Activated T-cell treated with anti-CD3 and anti-CD28 coated beads, Interleukin-2, amount 50 U/mL, for 24 hours (primary cell): ENCODE measurements around the gene ARHGAP28.
"Not testable (repeated sequence)": the region's sequence is repeated elsewhere in the genome, so short reads cannot be mapped to it uniquely, and the experiment has no call there.

ENCODE experiments used
- DNase-seq: peaks from one replicate; pipeline ENCODE4 v3.0.0-alpha.2; 2020
- H3K27ac Mint-ChIP-seq: 2 replicates; pipeline ENCODE4 v1.8.0; 2020; ENCODE audit warnings: mild to moderate bottlenecking, mixed read lengths
- H3K27me3 Mint-ChIP-seq: 2 replicates; pipeline ENCODE4 v1.8.0; 2020; ENCODE audit warnings: mixed read lengths
- H3K36me3 Mint-ChIP-seq: 2 replicates; pipeline ENCODE4 v1.8.0; 2020; ENCODE audit warnings: low read depth, mixed read lengths
- H3K4me1 Mint-ChIP-seq: 2 replicates; pipeline ENCODE4 v1.8.0; 2020; ENCODE audit warnings: low read depth, mixed read lengths
- H3K4me3 Mint-ChIP-seq: 2 replicates; pipeline ENCODE4 v1.8.0; 2020; ENCODE audit warnings: mild to moderate bottlenecking, moderate library complexity, mixed read lengths
- H3K9me3 Mint-ChIP-seq: 2 replicates; pipeline ENCODE4 v1.8.0; 2020; ENCODE audit warnings: mixed read lengths

Gene ARHGAP28

DNA sequence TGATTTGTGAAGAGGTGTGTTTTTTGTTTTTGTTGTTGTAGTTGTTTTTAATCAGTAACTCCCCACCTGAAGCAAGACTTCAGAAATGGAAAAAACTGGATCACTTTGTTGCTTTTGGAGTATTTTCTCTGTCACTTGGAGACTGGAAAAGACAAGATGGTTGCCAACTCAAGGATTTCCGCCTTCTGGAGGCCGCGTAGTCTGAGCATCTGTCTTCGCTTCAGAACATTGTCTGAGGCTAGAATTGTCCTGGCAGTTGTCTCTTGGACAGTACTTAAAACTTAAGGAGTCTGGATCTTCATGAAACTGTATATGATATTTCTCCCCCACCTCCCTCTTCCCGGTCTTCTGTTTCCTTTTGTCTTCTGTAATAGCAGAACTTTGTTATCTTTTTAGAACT, 67.7 kb downstream of the ARHGAP28 start:
- H3K36me3 Mint-ChIP-seq: no peaks in the 10 kb centered on the region
- DNase-seq: no peak
- H3K4me3 Mint-ChIP-seq: no peak overlapping the region
- no peaks in the 10 kb centered on the region for H3K4me1 Mint-ChIP-seq
- H3K9me3 Mint-ChIP-seq: peaks cover 9% of the 10 kb centered on the region
- no peaks in the 10 kb centered on the region for H3K27me3 Mint-ChIP-seq
- no peak overlapping the region for H3K27ac Mint-ChIP-seq

DNA sequence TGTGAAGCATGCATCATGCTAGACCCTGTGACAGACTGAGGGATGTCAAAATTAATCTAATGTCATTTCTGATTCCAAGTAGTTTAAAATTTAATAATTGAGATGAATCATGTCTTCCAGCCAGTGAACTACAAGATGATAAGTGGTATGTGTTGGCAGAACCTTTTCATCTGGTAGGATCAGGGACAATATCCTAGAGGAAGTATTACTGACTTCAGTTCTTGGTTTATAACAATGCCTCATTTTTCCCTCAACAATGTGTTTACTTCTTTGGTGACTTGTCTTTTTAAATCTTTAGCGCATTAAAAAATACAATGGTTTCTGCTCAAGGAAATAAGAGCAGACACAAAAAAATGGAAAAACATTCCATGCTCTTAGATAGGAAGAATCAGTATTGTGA, 69.4 kb downstream of the ARHGAP28 start:
- no peaks in the 10 kb centered on the region for H3K4me1 Mint-ChIP-seq
- no peak overlapping the region for H3K27ac Mint-ChIP-seq
- H3K36me3 Mint-ChIP-seq: no peaks in the 10 kb centered on the region

DNA sequence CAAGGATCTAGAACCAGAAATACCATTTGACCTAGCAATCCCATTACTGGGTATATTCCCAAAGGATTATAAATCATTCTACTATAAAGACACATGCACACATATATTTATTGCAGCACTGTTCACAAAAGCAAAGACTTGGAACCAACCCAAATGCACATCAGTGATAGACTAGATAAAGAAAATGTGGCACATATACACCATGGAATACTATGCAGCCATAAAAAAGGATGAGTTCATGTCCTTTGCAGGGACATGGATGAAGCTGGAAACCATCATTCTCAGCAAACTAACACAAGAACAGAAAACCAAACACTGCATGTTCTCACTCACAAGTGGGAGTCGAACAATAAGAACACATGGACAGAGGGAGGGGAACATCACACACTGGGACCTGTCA, 70.8 kb downstream of the ARHGAP28 start:
- H3K36me3 Mint-ChIP-seq: not testable (repeated sequence)

More for the DNA sequence above, 69.4 kb downstream of the ARHGAP28 start:
- H3K9me3 Mint-ChIP-seq: peaks cover 7% of the 10 kb centered on the region
- no peaks in the 10 kb centered on the region for H3K27me3 Mint-ChIP-seq
- DNase-seq: no peak
- no peak overlapping the region for H3K4me3 Mint-ChIP-seq

DNA sequence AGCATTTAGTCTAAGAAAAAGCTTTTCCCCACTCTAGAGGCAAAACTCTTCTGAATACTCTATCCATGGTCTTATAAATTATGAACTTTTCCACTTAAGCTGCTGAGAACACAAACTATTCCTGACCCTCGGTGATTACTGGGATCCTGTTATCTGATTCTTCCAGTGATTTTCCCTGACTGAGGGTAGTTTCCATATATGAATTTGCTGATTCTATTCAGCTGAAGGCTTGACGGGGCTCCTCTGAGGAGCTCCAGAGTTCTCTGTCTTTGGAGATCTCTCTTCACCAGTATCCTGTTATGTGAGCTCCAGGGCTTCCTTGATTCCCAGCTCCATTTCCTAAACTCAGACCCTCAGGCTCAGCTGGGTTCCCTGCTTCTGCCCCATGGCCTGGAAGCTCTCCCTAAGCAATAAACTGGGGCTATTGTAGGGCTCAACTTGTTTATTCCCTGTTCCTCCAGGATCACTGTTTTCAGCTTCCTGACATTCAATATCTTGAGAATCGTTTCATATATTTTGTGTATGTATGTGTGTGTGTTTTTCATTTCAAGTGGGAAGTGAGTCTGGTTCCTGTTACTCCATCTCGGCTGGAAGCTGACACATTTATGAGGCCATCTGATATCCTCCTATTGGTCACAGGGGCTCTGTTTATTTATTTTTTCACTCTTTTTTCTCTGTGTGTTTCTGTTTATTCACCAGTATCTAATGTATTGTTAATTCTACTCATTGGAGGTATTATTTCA, 78.2 kb downstream of the ARHGAP28 start:
- H3K9me3 Mint-ChIP-seq: peaks cover 8% of the 10 kb centered on the region

More for the DNA sequence above, 70.8 kb downstream of the ARHGAP28 start:
- not testable (repeated sequence) for H3K27me3 Mint-ChIP-seq, H3K27ac Mint-ChIP-seq, H3K4me3 Mint-ChIP-seq, DNase-seq, H3K9me3 Mint-ChIP-seq, H3K4me1 Mint-ChIP-seq

DNA sequence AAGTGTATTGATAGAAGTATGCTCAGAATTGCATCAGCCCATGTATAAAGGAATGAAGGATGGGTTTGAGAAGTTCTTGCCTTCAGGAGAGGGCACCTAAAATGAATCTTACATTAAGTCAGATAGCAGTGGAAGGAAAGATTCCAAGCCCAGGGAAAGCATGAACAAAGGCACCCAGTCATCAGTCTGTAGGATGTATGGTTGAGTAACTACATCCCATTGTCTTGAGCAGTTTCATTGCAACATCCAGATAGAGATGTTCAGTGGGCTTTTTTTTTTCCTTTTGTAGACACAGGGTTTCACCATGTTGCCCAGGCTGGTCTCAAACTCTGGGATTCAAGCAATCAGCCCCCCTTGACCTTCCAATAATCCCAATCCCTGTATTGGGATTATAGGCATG, 80.7 kb downstream of the ARHGAP28 start:
- no peaks in the 10 kb centered on the region for H3K36me3 Mint-ChIP-seq
- peaks cover 8% of the 10 kb centered on the region for H3K9me3 Mint-ChIP-seq
- H3K27ac Mint-ChIP-seq: no peak overlapping the region
- H3K27me3 Mint-ChIP-seq: no peaks in the 10 kb centered on the region
- no peak for DNase-seq
- H3K4me3 Mint-ChIP-seq: no peak overlapping the region
- H3K4me1 Mint-ChIP-seq: no peaks in the 10 kb centered on the region

More for the DNA sequence above, 78.2 kb downstream of the ARHGAP28 start:
- H3K27ac Mint-ChIP-seq: no peak overlapping the region
- H3K27me3 Mint-ChIP-seq: no peaks in the 10 kb centered on the region
- no peaks in the 10 kb centered on the region for H3K4me1 Mint-ChIP-seq
- H3K4me3 Mint-ChIP-seq: no peak overlapping the region
- no peaks in the 10 kb centered on the region for H3K36me3 Mint-ChIP-seq
- no peak for DNase-seq

DNA sequence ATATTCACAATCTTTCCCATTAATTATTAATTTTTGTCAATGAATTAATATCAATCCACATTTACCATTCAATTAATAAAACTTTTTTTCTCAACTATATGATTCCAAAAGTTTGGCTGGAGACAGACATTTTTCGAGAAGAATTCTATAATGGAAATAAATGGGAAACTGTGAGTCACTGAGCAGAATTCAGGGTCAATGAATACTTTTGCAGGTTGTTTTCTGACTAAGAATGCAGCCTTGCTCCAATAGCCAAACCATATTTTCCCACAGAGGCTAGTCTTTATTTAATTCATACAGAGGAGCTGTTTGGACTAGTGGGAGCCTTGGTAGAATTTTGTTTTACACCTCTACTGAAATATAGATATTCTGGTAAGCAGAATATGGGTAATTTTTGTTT, 82.3 kb downstream of the ARHGAP28 start:
- Mint-ChIP-seq H3K36me3 (no peaks in the 10 kb centered on the region), H3K9me3 (peaks cover 8% of the 10 kb centered on the region), H3K4me3 (no peak overlapping the region), H3K4me1 (no peaks in the 10 kb centered on the region), H3K27ac (no peak overlapping the region), H3K27me3 (no peaks in the 10 kb centered on the region)
- DNase-seq: no peak

DNA sequence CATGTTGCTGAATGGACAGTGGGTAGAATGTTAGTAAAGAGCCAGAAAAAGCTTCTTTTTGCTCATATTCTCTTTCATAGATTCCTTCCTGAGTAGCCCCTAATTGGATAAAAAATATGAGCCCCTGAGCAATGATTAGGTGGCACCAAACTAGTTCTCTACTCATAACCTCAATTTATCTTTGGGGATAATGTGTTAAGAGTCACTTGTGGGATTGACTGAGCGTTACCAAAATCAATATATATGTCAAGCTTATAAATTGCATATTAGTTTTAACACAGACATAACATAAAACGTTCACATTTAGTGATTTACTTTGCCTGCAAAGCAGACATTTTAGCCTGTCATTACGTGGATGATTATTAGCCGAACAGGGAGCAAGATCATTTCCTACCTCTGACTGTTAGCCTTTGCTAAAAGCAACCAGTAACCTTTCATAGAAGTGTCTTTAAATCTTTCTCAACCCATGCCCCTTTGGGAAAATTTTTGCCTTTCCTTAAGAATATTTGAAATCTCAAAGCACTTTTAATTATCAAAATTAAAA, 85.4 kb downstream of the ARHGAP28 start:
- DNase-seq: no peak
- Mint-ChIP-seq H3K27me3 (no peaks in the 10 kb centered on the region), H3K9me3 (no peaks in the 10 kb centered on the region), H3K4me3 (no peak overlapping the region), H3K36me3 (no peaks in the 10 kb centered on the region), H3K4me1 (no peaks in the 10 kb centered on the region), H3K27ac (no peak overlapping the region)

DNA sequence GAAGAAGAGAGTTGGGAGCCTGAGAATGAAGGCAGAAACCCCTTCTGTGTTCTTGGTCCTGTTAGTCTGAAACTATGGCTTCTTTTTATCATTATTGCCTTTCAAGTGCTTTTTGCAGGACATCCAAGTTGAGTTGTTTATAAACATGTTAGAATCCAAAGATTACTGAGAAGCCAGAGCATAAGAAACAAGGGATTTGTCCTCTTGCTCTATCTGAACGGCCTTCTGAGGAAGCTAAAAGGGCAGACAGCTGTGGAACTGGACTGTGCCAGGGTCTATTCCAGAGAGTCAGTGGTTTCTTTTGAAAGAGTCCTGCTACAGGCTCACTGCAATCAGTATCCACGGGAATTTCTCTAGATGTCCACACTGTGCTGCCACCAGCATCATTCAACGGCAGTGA, 86.6 kb downstream of the ARHGAP28 start:
- no peak overlapping the region for H3K27ac Mint-ChIP-seq
- no peaks in the 10 kb centered on the region for H3K36me3 Mint-ChIP-seq
- H3K4me3 Mint-ChIP-seq: no peak overlapping the region

DNA sequence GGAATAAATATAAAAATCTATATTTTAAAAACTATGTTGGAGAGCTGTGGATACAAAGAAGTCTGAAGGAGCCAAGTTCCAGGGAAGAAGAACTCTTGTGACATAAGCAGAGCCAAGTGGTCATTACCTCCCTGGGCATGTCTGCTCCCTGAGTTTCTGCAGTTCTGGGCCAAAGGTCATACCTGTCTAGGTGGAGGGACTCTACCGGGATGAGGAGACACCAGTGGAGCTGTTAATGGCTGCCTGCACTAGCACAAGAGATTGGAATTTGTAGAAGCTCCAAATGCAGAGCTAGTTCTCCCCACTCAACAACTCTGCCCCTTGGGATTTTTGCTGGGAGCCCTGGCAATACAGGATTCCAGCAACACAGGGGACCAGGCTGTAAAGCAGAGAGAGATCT, 89.8 kb downstream of the ARHGAP28 start:
- Mint-ChIP-seq H3K27me3 (no peaks in the 10 kb centered on the region), H3K4me3 (no peak overlapping the region), H3K4me1 (no peaks in the 10 kb centered on the region), H3K9me3 (peaks cover 3% of the 10 kb centered on the region), H3K36me3 (no peaks in the 10 kb centered on the region), H3K27ac (no peak overlapping the region)
- DNase-seq: no peak

More for the DNA sequence above, 86.6 kb downstream of the ARHGAP28 start:
- no peaks in the 10 kb centered on the region for H3K4me1 Mint-ChIP-seq
- DNase-seq: no peak
- no peaks in the 10 kb centered on the region for H3K27me3 Mint-ChIP-seq
- peaks cover 3% of the 10 kb centered on the region for H3K9me3 Mint-ChIP-seq

DNA sequence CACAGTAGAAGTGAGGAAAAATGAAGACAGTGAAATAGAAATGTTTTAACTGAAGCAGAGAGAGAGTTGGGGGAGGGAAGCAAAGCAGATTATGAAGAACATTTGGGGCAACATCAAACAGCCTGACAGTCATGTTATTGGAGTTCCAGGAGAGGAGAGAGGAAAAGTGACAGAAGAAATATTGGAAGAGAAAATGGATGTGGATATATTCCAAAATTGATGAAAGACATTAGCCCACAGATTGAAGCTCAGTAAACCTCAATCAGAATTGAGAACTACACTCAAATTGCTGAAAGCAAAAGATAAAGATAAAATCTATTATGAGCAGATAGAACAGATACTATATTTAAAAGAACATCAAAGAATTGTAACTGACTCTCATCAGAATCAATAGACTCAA, 90.8 kb downstream of the ARHGAP28 start:
- Mint-ChIP-seq H3K9me3 (peaks cover 3% of the 10 kb centered on the region), H3K4me3 (no peak overlapping the region), H3K4me1 (no peaks in the 10 kb centered on the region), H3K27ac (no peak overlapping the region), H3K27me3 (no peaks in the 10 kb centered on the region), H3K36me3 (no peaks in the 10 kb centered on the region)
- no peak for DNase-seq

DNA sequence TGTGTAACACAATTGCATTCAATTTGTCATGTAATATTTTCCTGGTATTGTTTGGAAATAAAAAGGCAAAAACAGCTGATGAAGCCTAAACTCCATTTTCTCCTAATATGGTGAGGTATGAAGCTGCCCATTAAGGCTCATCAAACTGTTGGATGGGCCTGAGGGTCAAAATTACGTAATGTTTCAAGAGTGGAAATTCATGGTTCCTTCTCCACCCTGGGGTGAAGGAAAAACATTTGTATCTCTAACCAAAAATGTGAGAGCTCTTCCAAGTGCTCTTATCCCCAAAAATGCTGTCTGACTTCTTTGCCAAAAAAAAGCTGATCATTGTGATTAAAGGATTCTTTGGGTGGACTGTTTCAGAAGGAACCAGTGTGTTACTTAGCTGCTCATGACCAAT, 91.8 kb downstream of the ARHGAP28 start:
- Mint-ChIP-seq H3K4me1 (no peaks in the 10 kb centered on the region), H3K36me3 (no peaks in the 10 kb centered on the region), H3K27ac (no peak overlapping the region), H3K4me3 (no peak overlapping the region), H3K27me3 (no peaks in the 10 kb centered on the region), H3K9me3 (peaks cover 3% of the 10 kb centered on the region)
- DNase-seq: no peak

DNA sequence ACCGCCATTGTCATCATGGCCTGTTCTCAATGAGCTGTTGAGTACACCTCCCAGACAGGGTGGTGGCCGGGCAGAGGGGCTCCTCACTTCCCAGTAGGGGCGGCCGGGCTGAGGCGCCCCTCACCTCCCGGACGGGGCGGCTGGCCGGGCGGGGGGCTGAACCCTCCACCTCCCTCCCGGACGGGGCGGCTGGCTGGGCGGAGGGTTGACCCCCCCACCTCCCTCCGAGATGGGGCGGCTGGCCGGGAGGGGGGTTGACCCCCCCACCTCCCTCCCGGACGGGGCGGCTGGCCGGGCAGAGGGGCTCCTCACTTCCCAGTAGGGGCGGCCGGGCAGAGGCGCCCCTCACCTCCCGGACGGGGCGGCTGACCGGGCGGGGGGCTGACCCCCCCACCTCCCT, 97.6 kb downstream of the ARHGAP28 start:
- DNase-seq, H3K9me3 Mint-ChIP-seq, H3K4me3 Mint-ChIP-seq, H3K36me3 Mint-ChIP-seq, H3K4me1 Mint-ChIP-seq, H3K27me3 Mint-ChIP-seq, H3K27ac Mint-ChIP-seq: not testable (repeated sequence)

DNA sequence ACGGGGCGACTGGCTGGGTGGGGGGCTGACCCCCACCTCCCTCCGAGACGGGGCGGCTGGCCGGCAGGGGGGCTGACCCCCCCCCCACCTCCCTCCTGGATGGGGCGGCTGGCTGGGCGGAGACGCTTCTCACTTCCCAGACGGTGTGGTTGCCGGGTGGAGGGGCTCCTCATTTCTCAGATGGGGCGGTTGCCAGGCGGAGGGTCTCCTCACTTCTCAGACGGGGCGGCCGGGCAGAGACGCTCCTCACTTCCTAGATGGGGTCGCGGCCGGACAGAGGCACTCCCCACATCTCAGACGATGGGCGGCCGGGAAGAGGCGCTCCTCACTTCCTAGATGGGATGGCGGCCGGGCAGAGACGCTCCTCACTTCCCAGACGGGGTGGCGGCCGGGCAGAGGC, 98.0 kb downstream of the ARHGAP28 start:
- not testable (repeated sequence) for H3K27me3 Mint-ChIP-seq, H3K27ac Mint-ChIP-seq, H3K4me3 Mint-ChIP-seq, DNase-seq, H3K36me3 Mint-ChIP-seq, H3K4me1 Mint-ChIP-seq
- peaks cover 13% of the 10 kb centered on the region for H3K9me3 Mint-ChIP-seq

DNA sequence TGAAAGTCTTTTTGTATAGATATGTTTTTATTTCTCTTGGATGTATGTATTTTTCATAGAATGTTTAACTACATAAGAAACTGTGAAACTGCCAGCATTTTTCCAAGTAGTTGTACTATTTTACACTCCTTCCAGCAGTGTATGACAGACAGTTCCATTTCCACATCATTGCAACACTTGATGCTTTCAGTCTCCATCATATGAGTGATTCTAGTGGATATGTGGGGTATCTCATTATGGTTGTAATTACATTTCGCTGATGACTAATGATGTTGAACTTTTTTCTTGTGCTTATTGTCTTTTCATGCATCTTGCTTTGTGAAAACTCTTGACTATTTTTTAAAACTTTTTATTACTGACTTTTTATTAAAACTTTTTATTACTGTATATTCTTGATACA, 101.4 kb downstream of the ARHGAP28 start:
- Mint-ChIP-seq H3K27me3 (no peaks in the 10 kb centered on the region), H3K4me1 (no peaks in the 10 kb centered on the region), H3K4me3 (no peak overlapping the region), H3K27ac (no peak overlapping the region), H3K36me3 (no peaks in the 10 kb centered on the region), H3K9me3 (peaks cover 19% of the 10 kb centered on the region)
- no peak for DNase-seq

DNA sequence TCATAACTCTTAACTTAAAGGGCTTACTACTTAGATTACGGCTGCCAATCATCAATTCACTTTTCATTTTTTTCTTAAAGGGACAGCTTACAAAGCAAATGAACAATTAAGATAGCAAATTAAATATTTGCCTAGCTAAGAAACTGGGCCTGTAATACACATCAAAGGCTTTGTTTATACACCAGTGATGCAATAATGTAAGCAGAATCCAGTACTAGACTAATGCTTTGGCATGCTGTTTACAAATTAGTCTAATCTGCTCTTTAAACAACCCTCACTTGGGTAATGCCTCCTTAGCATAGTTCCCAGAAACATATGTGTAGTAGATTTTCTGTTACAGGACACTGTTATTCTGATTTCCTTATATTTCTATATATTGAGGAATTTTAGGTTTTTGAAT, 105.8 kb downstream of the ARHGAP28 start:
- Mint-ChIP-seq H3K4me3 (no peak overlapping the region), H3K4me1 (no peaks in the 10 kb centered on the region), H3K27me3 (no peaks in the 10 kb centered on the region), H3K9me3 (peaks cover 11% of the 10 kb centered on the region), H3K27ac (no peak overlapping the region), H3K36me3 (no peaks in the 10 kb centered on the region)
- no peak for DNase-seq
